Liver (tissue), 9 donors: ENCODE results near the gene RAB17. TPM values are rescaled to one million over a fixed set of nuclear protein-coding genes. Genes with fewer than 3 reads are reported as not detected.

Experiments used
- DNase-seq: peaks from one replicate; pipeline ENCODE4 v3.0.0-alpha.2; 2017; ENCODE audit warnings: low spot score
- H3K27ac ChIP-seq, 2 donors: one replicate each; pipeline ENCODE4 v1.7.0; 2013; ENCODE audit warnings: inconsistent platforms in 2 of 2, low read length in 2 of 2, control low read depth in 1 of 2, low read depth in 1 of 2, mild to moderate bottlenecking in 1 of 2
- H3K27me3 ChIP-seq, 4 donors: one replicate each; pipeline versions ENCODE4 v1.6.1 to v1.7.0; 2013; ENCODE audit warnings: low read length in 3 of 4, inconsistent platforms in 1 of 4, mild to moderate bottlenecking in 1 of 4, moderate library complexity in 1 of 4; ENCODE audit not compliant: control insufficient read depth in 4 of 4, insufficient read depth in 4 of 4
- H3K36me3 ChIP-seq, 4 donors: one replicate each; pipeline versions ENCODE4 v1.6.1 to v1.7.0; 2013; ENCODE audit warnings: low read length in 3 of 4, mild to moderate bottlenecking in 3 of 4, low read depth in 1 of 4, moderate library complexity in 1 of 4; ENCODE audit not compliant: control insufficient read depth in 4 of 4, insufficient read depth in 3 of 4
- H3K4me1 ChIP-seq, 4 donors: one replicate each; pipeline versions ENCODE4 v1.6.1 to v1.7.0; 2013; ENCODE audit warnings: low read length in 3 of 4, mild to moderate bottlenecking in 3 of 4, moderate library complexity in 1 of 4; ENCODE audit not compliant: control insufficient read depth in 4 of 4, insufficient read depth in 4 of 4
- H3K4me3 ChIP-seq, 3 donors: one replicate each; pipeline versions ENCODE4 v1.6.1 to v1.7.0; 2013; ENCODE audit warnings: low read length in 3 of 3, control low read depth in 1 of 3, low read depth in 1 of 3, mild to moderate bottlenecking in 1 of 3
- H3K9ac ChIP-seq, 2 donors: one replicate each; pipeline ENCODE4 v1.7.0; 2013; ENCODE audit warnings: low read length in 2 of 2, mild to moderate bottlenecking in 2 of 2, moderate library complexity in 2 of 2, control low read depth in 1 of 2, low read depth in 1 of 2
- H3K9me3 ChIP-seq, 4 donors: one replicate each; pipeline versions ENCODE4 v1.6.1 to v1.7.0; 2013; ENCODE audit warnings: low read length in 3 of 4; ENCODE audit not compliant: control insufficient read depth in 4 of 4
- ATF3 ChIP-seq: IDR thresholded peaks from 2 replicates; pipeline ENCODE4 v1.6.1; 2016; ENCODE audit warnings: antibody characterized with exemption
- CTCF ChIP-seq: fragments of 150-350 bp; IDR thresholded peaks from 2 replicates; pipeline ENCODE4 v1.5.1; 2017; ENCODE audit warnings: improper control_type of control experiment, low read depth, low read length; ENCODE audit not compliant: missing input control
- EGR1 ChIP-seq, 2 donors: IDR thresholded peaks; 2 replicates each; pipeline ENCODE4 v1.6.1; 2016 to 2018; ENCODE audit warnings: antibody characterized with exemption in 2 of 2, low read depth in 2 of 2
- FOXA1 ChIP-seq: IDR thresholded peaks from 2 replicates; pipeline ENCODE4 v1.6.1; 2016; ENCODE audit warnings: antibody characterized with exemption
- FOXA2 ChIP-seq: IDR thresholded peaks from 2 replicates; pipeline ENCODE4 v1.6.1; 2016; ENCODE audit warnings: antibody characterized with exemption
- GABPA ChIP-seq, 2 donors: IDR thresholded peaks in 1 of 2; conservative IDR thresholded peaks in 1 of 2; 2 replicates each; pipeline ENCODE4 v1.6.1; 2016; ENCODE audit warnings: antibody characterized with exemption in 2 of 2, mild to moderate bottlenecking in 1 of 2, moderate library complexity in 1 of 2
- HNF4A ChIP-seq, 2 donors: conservative IDR thresholded peaks; 2 replicates each; pipeline ENCODE4 v1.6.1; 2016; ENCODE audit warnings: antibody characterized with exemption in 2 of 2, mild to moderate bottlenecking in 2 of 2
- HNF4G ChIP-seq: IDR thresholded peaks from 2 replicates; pipeline ENCODE4 v1.6.1; 2016; ENCODE audit warnings: antibody characterized with exemption
- JUND ChIP-seq, 2 donors: IDR thresholded peaks; 2 replicates each; pipeline ENCODE4 v1.6.1; 2016; ENCODE audit warnings: antibody characterized with exemption in 2 of 2
- MAX ChIP-seq: IDR thresholded peaks from 2 replicates; pipeline ENCODE4 v1.6.1; 2016; ENCODE audit warnings: antibody characterized with exemption
- NR2F2 ChIP-seq: IDR thresholded peaks from 2 replicates; pipeline ENCODE4 v1.6.1; 2016; ENCODE audit warnings: antibody characterized with exemption
- RAD21 ChIP-seq, 2 donors: IDR thresholded peaks; 2 replicates each; pipeline ENCODE4 v1.6.1; 2016; ENCODE audit warnings: antibody characterized with exemption in 2 of 2, mild to moderate bottlenecking in 2 of 2
- REST ChIP-seq: IDR thresholded peaks from 2 replicates; pipeline ENCODE4 v1.6.1; 2016; ENCODE audit warnings: antibody characterized with exemption, mild to moderate bottlenecking
- SP1 ChIP-seq: IDR thresholded peaks from 2 replicates; pipeline ENCODE4 v1.6.1; 2018; ENCODE audit warnings: antibody characterized with exemption, mild to moderate bottlenecking
- TAF1 ChIP-seq: conservative IDR thresholded peaks from 2 replicates; pipeline ENCODE4 v1.6.1; 2016; ENCODE audit warnings: antibody characterized with exemption, mild to moderate bottlenecking
- YY1 ChIP-seq: IDR thresholded peaks from 2 replicates; pipeline ENCODE4 v1.6.1; 2016; ENCODE audit warnings: antibody characterized with exemption, mild to moderate bottlenecking
- ZBTB33 ChIP-seq: IDR thresholded peaks from 2 replicates; pipeline ENCODE4 v1.6.1; 2016; ENCODE audit warnings: antibody characterized with exemption
- WGBS: extraction: QIAGEN DNeasy Blood & Tissue Kit; methylation state at CpG from one replicate; pipeline ENCODE4 v1.1.7; 2013; 5-methylcytosine and 5-hydroxymethylcytosine counted together
- polyA plus RNA-seq, 2 donors: library from polyadenylated mRNA; stranded (reverse) in 1 of 2; unstranded in 1 of 2; fragments of 200-250 nt in 1 of 2; fragments of >200 nt in 1 of 2; fragmentation: Nextera tagmentation in 1 of 2; extraction: Ambion mirVana in 1 of 2; gene quantifications; one replicate each; pipeline versions ENCODE4 v1.2.1 to v1.2.3, GENCODE V29; 2013 to 2015
- total RNA-seq, 2 donors: library from RNA; depleted of rRNA; stranded (reverse); fragments of >200 nt; gene quantifications; one replicate each; pipeline ENCODE4 v1.2.3, GENCODE V29; 2014
- donor health status: healthy.
- donor health status: healthy.
- donor health status: healthy.
- donor health status: healthy.
- donor health status: healthy.

RAB17 gene
- total and polyA plus RNA-seq, 4 donors: 17.8 to 96.5 (median 74.9) TPM

GRCh38 chr2:237639052-237639835 lies 48.7 kb upstream of the RAB17 start:
- TF ChIP-seq SP1: no peak
- DNase-seq: no peak
- Histone ChIP-seq H3K4me1 (no peaks in the 10 kb centered on the region), H3K9ac (no peak overlapping the region), H3K27me3 (no peaks in the 10 kb centered on the region), H3K27ac (no peak overlapping the region), H3K4me3 (no peak overlapping the region), H3K36me3 (no peaks in the 10 kb centered on the region), H3K9me3 (no peaks in the 10 kb centered on the region)
- 80% methylated on average over 11 of the region's 11 CpGs for WGBS

- Histone ChIP-seq H3K4me3 (no peak overlapping the region), H3K9me3 (no peaks in the 10 kb centered on the region), H3K9ac (no peak overlapping the region), H3K4me1 (no peaks in the 10 kb centered on the region), H3K27me3 (no peaks in the 10 kb centered on the region), H3K36me3 (no peaks in the 10 kb centered on the region), H3K27ac (no peak overlapping the region)
- DNase-seq: no peak
- TF ChIP-seq RAD21 (IDR thresholded peaks at IDR 0.05) (no peak), HNF4G (no peak), FOXA2 (no peak), GABPA (IDR thresholded peaks at IDR 0.05 in 1 of 2, conservative IDR thresholded peaks at IDR 0.05 in 1 of 2) (no peak), ZBTB33 (no peak), ATF3 (no peak), EGR1 (IDR thresholded peaks at IDR 0.05; ENCODE audit: low read depth in 2 of 2) (no peak), MAX (no peak), NR2F2 (no peak), SP1 (no peak), TAF1 (no peak)
- WGBS: 92% methylated on average over 8 of the region's 8 CpGs
Observed at GRCh38 chr2:237638176-237638575, 47.6 kb upstream of the RAB17 start.

GRCh38 chr2:237637429-237638135 lies 47.0 kb upstream of the RAB17 start:
- no peak for DNase-seq
- Histone ChIP-seq H3K27me3 (no peaks in the 10 kb centered on the region), H3K9ac (no peak overlapping the region), H3K4me1 (no peaks in the 10 kb centered on the region), H3K36me3 (no peaks in the 10 kb centered on the region), H3K9me3 (no peaks in the 10 kb centered on the region), H3K4me3 (no peak overlapping the region), H3K27ac (no peak overlapping the region)
- WGBS: 84% methylated on average over 3 of the region's 3 CpGs
- TF ChIP-seq NR2F2: no peak
- TF ChIP-seq MAX: no peak
- no peak for TF ChIP-seq YY1
- TF ChIP-seq ATF3: no peak
- no peak for TF ChIP-seq SP1
- TF ChIP-seq FOXA2: no peak
- no peak for TF ChIP-seq RAD21 (IDR thresholded peaks at IDR 0.05)
- no peak for TF ChIP-seq HNF4A (conservative IDR thresholded peaks at IDR 0.05)
- no peak for TF ChIP-seq FOXA1
- TF ChIP-seq REST: no peak
- TF ChIP-seq JUND (IDR thresholded peaks at IDR 0.05): no peak
- no peak for TF ChIP-seq HNF4G
- TF ChIP-seq GABPA (IDR thresholded peaks at IDR 0.05 in 1 of 2, conservative IDR thresholded peaks at IDR 0.05 in 1 of 2): no peak
- no peak for TF ChIP-seq TAF1
- TF ChIP-seq CTCF: no peak
